ENCODE data around the gene RAD51B. TPM values are rescaled to one million over a fixed set of nuclear protein-coding genes. Genes with fewer than 3 reads are reported as not detected.

Gene RAD51B
- total RNA-seq, 1 donor from 2014 or later: 16.7 TPM

DNA sequence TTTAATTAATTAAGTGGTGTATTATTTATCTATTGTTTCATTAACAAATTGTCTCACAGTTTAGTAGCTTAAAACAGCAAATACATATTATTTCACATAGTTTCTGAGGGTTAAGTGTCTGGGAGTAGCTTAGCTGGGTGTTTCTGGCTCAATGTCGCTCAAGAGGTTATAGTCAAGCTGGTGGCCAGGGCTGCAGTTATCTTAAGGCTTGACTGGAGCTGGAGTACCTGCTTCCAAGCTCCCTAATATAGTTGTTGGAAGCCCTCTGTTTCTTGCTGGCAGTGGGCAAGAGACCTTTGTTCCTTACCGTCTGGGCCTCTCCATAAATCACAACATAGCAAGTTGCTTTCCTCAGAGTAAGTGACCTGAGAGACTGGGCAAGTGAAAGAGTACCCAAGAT, 66.6 kb downstream of the RAD51B start:
- no peak overlapping the region for H3K27ac Mint-ChIP-seq (ENCODE audit: unreplicated experiment)

DNA sequence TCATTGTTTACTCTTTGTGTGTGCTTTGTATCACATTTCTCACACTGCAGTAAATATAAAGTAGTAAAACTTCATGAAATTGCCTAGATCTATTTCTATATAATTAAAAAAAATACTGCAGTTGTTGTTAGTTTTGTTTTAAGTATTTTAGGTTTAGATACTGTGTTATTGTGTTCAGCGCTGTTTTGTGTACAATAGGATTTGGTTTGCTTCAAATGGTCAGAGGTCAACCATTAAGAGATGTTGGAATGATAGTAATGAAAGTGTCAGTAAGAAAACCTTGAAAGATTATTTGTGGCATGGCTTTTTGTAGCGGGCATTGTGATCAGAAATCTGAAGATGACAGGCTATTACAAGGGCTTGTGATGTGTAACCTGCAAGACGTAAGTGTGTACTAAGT, 67.9 kb downstream of the RAD51B start:
- H3K4me1 Mint-ChIP-seq: peaks cover 5% of the 10 kb centered on the region
- DNase-seq (ENCODE audit: low read depth, low spot score): no peak
- TF ChIP-seq, protein P1, sequence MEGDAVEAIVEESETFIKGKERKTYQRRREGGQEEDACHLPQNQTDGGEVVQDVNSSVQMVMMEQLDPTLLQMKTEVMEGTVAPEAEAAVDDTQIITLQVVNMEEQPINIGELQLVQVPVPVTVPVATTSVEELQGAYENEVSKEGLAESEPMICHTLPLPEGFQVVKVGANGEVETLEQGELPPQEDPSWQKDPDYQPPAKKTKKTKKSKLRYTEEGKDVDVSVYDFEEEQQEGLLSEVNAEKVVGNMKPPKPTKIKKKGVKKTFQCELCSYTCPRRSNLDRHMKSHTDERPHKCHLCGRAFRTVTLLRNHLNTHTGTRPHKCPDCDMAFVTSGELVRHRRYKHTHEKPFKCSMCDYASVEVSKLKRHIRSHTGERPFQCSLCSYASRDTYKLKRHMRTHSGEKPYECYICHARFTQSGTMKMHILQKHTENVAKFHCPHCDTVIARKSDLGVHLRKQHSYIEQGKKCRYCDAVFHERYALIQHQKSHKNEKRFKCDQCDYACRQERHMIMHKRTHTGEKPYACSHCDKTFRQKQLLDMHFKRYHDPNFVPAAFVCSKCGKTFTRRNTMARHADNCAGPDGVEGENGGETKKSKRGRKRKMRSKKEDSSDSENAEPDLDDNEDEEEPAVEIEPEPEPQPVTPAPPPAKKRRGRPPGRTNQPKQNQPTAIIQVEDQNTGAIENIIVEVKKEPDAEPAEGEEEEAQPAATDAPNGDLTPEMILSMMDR (conservative IDR thresholded peaks at IDR 0.05): no peak
- H3K27ac Mint-ChIP-seq (ENCODE audit: unreplicated experiment): peak overlapping the region; percentile 60
- no peaks in the 10 kb centered on the region for H3K36me3 Mint-ChIP-seq (ENCODE audit: low read depth)
- H3K27me3 Mint-ChIP-seq (ENCODE audit: low read depth): no peaks in the 10 kb centered on the region
- no peaks in the 10 kb centered on the region for H3K9me3 Mint-ChIP-seq
- H3K4me3 Mint-ChIP-seq: no peak overlapping the region

More for the DNA sequence above, 66.6 kb downstream of the RAD51B start:
- no peaks in the 10 kb centered on the region for H3K27me3 Mint-ChIP-seq (ENCODE audit: low read depth)
- DNase-seq (ENCODE audit: low read depth, low spot score): no peak
- TF ChIP-seq, protein P1 (conservative IDR thresholded peaks at IDR 0.05): no peak
- no peak overlapping the region for H3K4me3 Mint-ChIP-seq
- H3K4me1 Mint-ChIP-seq: peaks cover 4% of the 10 kb centered on the region
- no peaks in the 10 kb centered on the region for H3K36me3 Mint-ChIP-seq (ENCODE audit: low read depth)
- no peaks in the 10 kb centered on the region for H3K9me3 Mint-ChIP-seq

DNA sequence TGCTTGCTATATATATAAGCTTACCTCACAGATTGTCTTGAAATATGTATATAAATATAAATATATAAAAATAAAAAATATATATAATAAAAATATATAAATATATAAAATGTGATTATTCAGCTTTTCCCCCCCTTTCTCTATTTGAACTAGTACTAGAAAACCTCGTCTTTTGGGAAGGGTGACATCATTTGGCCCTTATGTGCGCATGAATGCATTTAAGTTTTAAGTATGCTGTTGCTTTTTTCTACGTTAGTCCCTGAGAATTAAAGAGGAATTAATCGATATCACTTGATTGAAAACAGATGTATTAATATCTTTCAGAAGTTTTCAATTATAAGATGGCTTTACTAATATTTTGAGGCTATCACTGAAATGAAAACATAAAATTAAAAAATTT, 69.9 kb downstream of the RAD51B start:
- no peak overlapping the region for H3K4me3 Mint-ChIP-seq
- no peaks in the 10 kb centered on the region for H3K27me3 Mint-ChIP-seq (ENCODE audit: low read depth)
- DNase-seq (ENCODE audit: low read depth, low spot score): no peak
- H3K4me1 Mint-ChIP-seq: peaks cover 9% of the 10 kb centered on the region
- H3K27ac Mint-ChIP-seq (ENCODE audit: unreplicated experiment): no peak overlapping the region
- TF ChIP-seq, protein P1 (conservative IDR thresholded peaks at IDR 0.05): no peak
- H3K9me3 Mint-ChIP-seq: no peaks in the 10 kb centered on the region
- no peaks in the 10 kb centered on the region for H3K36me3 Mint-ChIP-seq (ENCODE audit: low read depth)

DNA sequence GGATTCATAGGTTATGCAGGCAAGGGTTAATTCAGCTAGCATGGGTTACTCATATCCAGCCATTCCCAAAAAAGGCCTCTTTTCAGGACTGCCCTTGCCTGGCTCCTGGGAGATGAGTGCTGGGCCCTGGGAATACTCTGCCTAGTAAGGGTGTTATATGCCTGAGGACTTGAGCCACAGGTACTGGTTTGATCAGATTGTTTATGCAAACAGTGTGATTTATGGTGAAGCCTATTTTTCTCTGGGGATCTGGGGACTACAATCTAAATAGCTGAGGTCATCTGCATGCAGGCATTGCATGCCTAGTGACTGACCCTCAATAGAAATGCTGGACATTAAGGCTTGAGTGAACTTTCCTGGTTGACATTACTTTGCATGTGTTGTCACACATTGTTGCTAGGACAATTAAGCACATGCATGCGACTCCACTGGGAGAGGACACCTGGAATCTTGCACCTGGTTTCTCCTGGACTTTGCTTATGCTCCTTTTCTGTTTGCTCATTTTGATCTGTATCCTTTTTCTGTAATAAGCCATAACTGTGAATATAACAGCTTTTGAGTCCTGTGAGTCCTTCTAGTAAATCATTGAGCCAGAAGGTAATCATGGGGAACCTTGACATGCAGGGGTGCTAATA, 73.0 kb downstream of the RAD51B start:
- TF ChIP-seq, protein P1 (conservative IDR thresholded peaks at IDR 0.05): no peak
- Mint-ChIP-seq H3K27ac (ENCODE audit: unreplicated experiment) (no peak overlapping the region), H3K36me3 (ENCODE audit: low read depth) (no peaks in the 10 kb centered on the region), H3K4me1 (peaks cover 6% of the 10 kb centered on the region), H3K4me3 (no peak overlapping the region), H3K27me3 (ENCODE audit: low read depth) (no peaks in the 10 kb centered on the region), H3K9me3 (no peaks in the 10 kb centered on the region)
- no peak for DNase-seq (ENCODE audit: low read depth, low spot score)

DNA sequence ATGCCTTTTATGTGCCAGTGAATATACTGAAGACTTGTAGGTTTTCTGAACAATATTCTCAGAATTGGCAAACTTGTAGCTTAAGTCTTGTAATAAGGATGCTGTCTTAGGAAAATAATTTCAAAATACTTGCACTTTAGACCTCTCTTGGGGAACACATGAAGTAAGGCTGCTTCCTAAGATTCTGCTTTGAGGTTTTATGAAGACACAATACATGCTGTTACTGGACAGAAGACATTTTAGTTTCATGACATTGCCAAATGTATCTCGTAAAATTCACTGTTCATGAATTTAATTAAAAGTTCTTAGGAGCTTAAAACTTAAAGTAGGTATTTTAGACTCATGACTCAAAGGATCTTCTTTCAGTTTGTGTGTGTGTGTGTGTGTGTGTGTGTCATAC, 80.7 kb downstream of the RAD51B start:
- TF ChIP-seq, protein P1 (conservative IDR thresholded peaks at IDR 0.05): no peak
- H3K36me3 Mint-ChIP-seq (ENCODE audit: low read depth): peaks cover 12% of the 10 kb centered on the region
- DNase-seq (ENCODE audit: low read depth, low spot score): no peak
- H3K27me3 Mint-ChIP-seq (ENCODE audit: low read depth): no peaks in the 10 kb centered on the region
- no peak overlapping the region for H3K27ac Mint-ChIP-seq (ENCODE audit: unreplicated experiment)
- H3K4me3 Mint-ChIP-seq: no peak overlapping the region
- peaks cover 9% of the 10 kb centered on the region for H3K9me3 Mint-ChIP-seq
- no peaks in the 10 kb centered on the region for H3K4me1 Mint-ChIP-seq
